Left cardiac atrium (tissue), 4 donors: Measurements from ENCODE around the gene MYOZ3. TPM values are rescaled to one million over a fixed set of nuclear protein-coding genes. Genes with fewer than 3 reads are reported as not detected.
A peak's percentile ranks its signal among the peaks of the same experiment; 100 is the strongest.

Experiments
- ATAC-seq, 2 donors: fragments of 200-7000 bp; cut with Tn5 transposase; one replicate each; pipeline ENCODE4 v1.9.1; 2020; ENCODE audit warnings: mild to moderate bottlenecking in 2 of 2, moderate library complexity in 2 of 2
- DNase-seq: peaks from one replicate; pipeline ENCODE4 v3.0.0-alpha.2; 2020
- intact Hi-C, 2 donors: fragments of 100-400 bp; cut with DNase I; formaldehyde crosslinking; loops; one replicate each; pipeline versions ENCODE4 v1.14.1 to v1.15.1; 2022 to 2023
- total RNA-seq, 2 donors: library from RNA; stranded (reverse); fragmentation: NEBNext Ultra II Directional; extraction: Animal tissue kit (Norgen Biotek cat#: 25700); gene quantifications; one replicate each; pipeline ENCODE4 v1.2.1, GENCODE V29; 2021
- donor health status: DM: no; HTN: yes; CAD: no.
- donor health status: DM: no; HTN: yes; CAD: no; lungs with severe emphysema.
- donor health status: DM: yes; HTN: yes; CAD: no.
- donor health status: Dilated cardiomyopathy.

The MYOZ3 gene
- total RNA-seq, 2 donors from 2014 or later: 2.9 to 3.0 TPM

GRCh38 chr5:150640311-150641005 lies 20.6 kb upstream of the MYOZ3 start, which contains the start of gene SYNPO:
TSS of gene SYNPO (plus strand) at chr5:150640660. CDS start at chr5:150648276, 7,616 bp downstream.
- peak; percentile 86 for DNase-seq
- intact Hi-C loops: loop anchor here in 1 of 2 donors (2.0 kb wide), 1 partner anchor 22 kb away; no protein-coding TSS in a partner anchor
- ATAC-seq: peak; percentile 62 to 74

GRCh38 chr5:150641006-150641570 lies 20.0 kb upstream of the MYOZ3 start:
- DNase-seq (peak; percentile 84), ATAC-seq (peak; percentile 23 to 40)
- intact Hi-C loops: loop anchor here in 1 of 2 donors (2.0 kb wide), 1 partner anchor 22 kb away; no protein-coding TSS in a partner anchor

GRCh38 chr5:150641824-150642566 lies 19.1 kb upstream of the MYOZ3 start:
- DNase-seq (peak; percentile 14), ATAC-seq (no peak)
- intact Hi-C loops: loop anchor here in 1 of 2 donors (2.0 kb wide), 1 partner anchor 23 kb away; no protein-coding TSS in a partner anchor

GRCh38 chr5:150642567-150642927 lies 18.5 kb upstream of the MYOZ3 start:
- peak; percentile 33 to 42 for ATAC-seq
- DNase-seq: peak; percentile 83
- intact Hi-C loops: no loop called here

- intact Hi-C loops: no loop called here
- ATAC-seq (no peak), DNase-seq (peak; percentile 3)
These were observed 17.9 kb upstream of the MYOZ3 start for GRCh38 chr5:150642991-150643710.

- DNase-seq: peak; percentile 8
These were observed 17.0 kb upstream of the MYOZ3 start for GRCh38 chr5:150644058-150644457.

GRCh38 chr5:150644514-150644913 lies 16.5 kb upstream of the MYOZ3 start:
- intact Hi-C loops: no loop called here
- DNase-seq (peak; percentile 65), ATAC-seq (no peak)

More at GRCh38 chr5:150644058-150644457, 17.0 kb upstream of the MYOZ3 start:
- no peak for ATAC-seq
- intact Hi-C loops: no loop called here

- DNase-seq: peak; percentile 90
- ATAC-seq: peak in 1 of 2 donors; percentile 1
- intact Hi-C loops: no loop called here
These were observed 15.9 kb upstream of the MYOZ3 start for GRCh38 chr5:150645070-150645700.

- intact Hi-C loops: no loop called here
- DNase-seq (peak; percentile 88), ATAC-seq (peak; percentile 56 to 69)
These were observed 13.5 kb upstream of the MYOZ3 start for GRCh38 chr5:150647275-150648251.

GRCh38 chr5:150648294-150649107 lies 12.6 kb upstream of the MYOZ3 start:
- no peak for ATAC-seq
- DNase-seq: no peak
- intact Hi-C loops: no loop called here

GRCh38 chr5:150649108-150650020 lies 11.7 kb upstream of the MYOZ3 start:
- DNase-seq (peak; percentile 80), ATAC-seq (peak; percentile 13 to 23)
- intact Hi-C loops: no loop called here

- ATAC-seq (no peak), DNase-seq (peak; percentile 26)
- intact Hi-C loops: no loop called here
These were observed 10.7 kb upstream of the MYOZ3 start for GRCh38 chr5:150650021-150651006.

- intact Hi-C loops: no loop called here
- DNase-seq (peak; percentile 21), ATAC-seq (no peak)
These were observed 9.7 kb upstream of the MYOZ3 start for GRCh38 chr5:150651382-150651781.

- intact Hi-C loops: no loop called here
- DNase-seq (peak; percentile 17), ATAC-seq (no peak)
These were observed 9.0 kb upstream of the MYOZ3 start for GRCh38 chr5:150651924-150652671.
